Tibial nerve (tissue), 4 donors: ENCODE results near the gene GPR148.

ENCODE experiments used
- EP300 ChIP-seq, 2 donors: sonication (generic); formaldehyde crosslinking; IDR thresholded peaks; one replicate each; pipeline ENCODE4 v1.6.1; 2017; ENCODE audit warnings: antibody characterized with exemption in 2 of 2, mild to moderate bottlenecking in 1 of 2
- TF ChIP-seq, protein P1 (sequence below), 5 experiments: fragments of 200-600 bp in 3 of 5; fragments of 450-650 bp in 2 of 5; sonication (generic) in 3 of 5; IDR thresholded peaks; one replicate each; pipeline ENCODE4 v1.5.1; 2016 to 2019; ENCODE audit warnings: antibody characterized with exemption in 5 of 5, mild to moderate bottlenecking in 3 of 5, moderate library complexity in 2 of 5

DNA sequence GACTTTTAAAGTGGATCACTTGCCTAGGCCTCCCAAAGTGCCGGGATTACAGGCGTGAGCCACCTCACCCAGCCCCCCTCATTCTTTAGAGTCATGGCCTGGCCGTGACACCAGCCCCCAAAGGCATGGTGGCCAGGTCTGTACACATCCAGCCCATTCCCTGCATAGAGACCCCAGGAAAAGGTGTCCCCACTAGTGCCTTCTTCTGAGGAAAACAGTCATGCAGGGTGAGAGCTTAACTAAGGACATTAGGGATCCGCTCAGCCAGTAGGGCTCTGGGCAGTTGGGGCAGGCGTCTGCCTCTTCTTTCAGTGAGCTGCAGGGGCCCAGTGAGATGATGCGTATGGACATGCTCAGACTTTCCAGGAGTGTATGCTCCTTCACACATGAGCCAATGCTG lies 20.8 kb downstream of the GPR148 start:
- TF ChIP-seq EP300 (IDR thresholded peaks at IDR 0.05): no peak
- TF ChIP-seq, protein P1, sequence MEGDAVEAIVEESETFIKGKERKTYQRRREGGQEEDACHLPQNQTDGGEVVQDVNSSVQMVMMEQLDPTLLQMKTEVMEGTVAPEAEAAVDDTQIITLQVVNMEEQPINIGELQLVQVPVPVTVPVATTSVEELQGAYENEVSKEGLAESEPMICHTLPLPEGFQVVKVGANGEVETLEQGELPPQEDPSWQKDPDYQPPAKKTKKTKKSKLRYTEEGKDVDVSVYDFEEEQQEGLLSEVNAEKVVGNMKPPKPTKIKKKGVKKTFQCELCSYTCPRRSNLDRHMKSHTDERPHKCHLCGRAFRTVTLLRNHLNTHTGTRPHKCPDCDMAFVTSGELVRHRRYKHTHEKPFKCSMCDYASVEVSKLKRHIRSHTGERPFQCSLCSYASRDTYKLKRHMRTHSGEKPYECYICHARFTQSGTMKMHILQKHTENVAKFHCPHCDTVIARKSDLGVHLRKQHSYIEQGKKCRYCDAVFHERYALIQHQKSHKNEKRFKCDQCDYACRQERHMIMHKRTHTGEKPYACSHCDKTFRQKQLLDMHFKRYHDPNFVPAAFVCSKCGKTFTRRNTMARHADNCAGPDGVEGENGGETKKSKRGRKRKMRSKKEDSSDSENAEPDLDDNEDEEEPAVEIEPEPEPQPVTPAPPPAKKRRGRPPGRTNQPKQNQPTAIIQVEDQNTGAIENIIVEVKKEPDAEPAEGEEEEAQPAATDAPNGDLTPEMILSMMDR (IDR thresholded peaks at IDR 0.05): no peak
